PC-3 (cell line): ENCODE data around the gene PCDH9. TPM values are rescaled to one million over a fixed set of nuclear protein-coding genes. Genes with fewer than 3 reads are reported as not detected.

Source experiments
- ATAC-seq: fragments of 200-7000 bp; cut with Tn5 transposase; 2 replicates; pipeline ENCODE4 v1.9.1; 2020; ENCODE audit warnings: mild to moderate bottlenecking, moderate library complexity
- BruUV-seq: library from RNA; stranded (reverse); fragments of 400-500 nt; replicated peaks from 2 replicates; lab custom pipeline; 2021; lab: Mats Ljungman, UMichigan
- CTCF ChIA-PET: fragments of 300-600 bp; sonication (Branson Sonifier 250); formaldehyde crosslinking; loops from one replicate; lab custom pipeline; 2022; ENCODE audit warnings: antibody characterized with exemption; lab: Charles Lee
- POLR2A ChIA-PET: fragments of 300-600 bp; sonication (Branson Sonifier 250); formaldehyde crosslinking; loops from one replicate; lab custom pipeline; 2022; ENCODE audit warnings: antibody characterized with exemption; ENCODE audit not compliant: unreplicated experiment; lab: Charles Lee
- DNase-seq: peaks from one replicate; pipeline ENCODE4 v3.0.0-alpha.2; 2015
- H2AFZ ChIP-seq: fragments of 300-600 bp; sonication (generic); 2 replicates; pipeline ENCODE4 v1.6.0; 2016; ENCODE audit warnings: antibody characterized with exemption, low read length
- H3F3A ChIP-seq: fragments of 300-600 bp; sonication (generic); one replicate; pipeline ENCODE4 v1.6.0; 2017; ENCODE audit warnings: antibody characterized with exemption, low read length, control low read depth, mild to moderate bottlenecking; ENCODE audit not compliant: unreplicated experiment
- H3K27ac ChIP-seq: fragments of 300-600 bp; sonication (generic); 2 replicates; pipeline ENCODE4 v1.5.1; 2016; ENCODE audit warnings: mild to moderate bottlenecking, low read length
- H3K27me3 ChIP-seq: fragments of 300-600 bp; sonication (generic); 2 replicates; pipeline ENCODE4 v1.6.1; 2016; ENCODE audit warnings: low read length, mixed read lengths
- H3K36me3 ChIP-seq: fragments of 300-600 bp; sonication (generic); 2 replicates; pipeline ENCODE4 v1.6.1; 2016; ENCODE audit warnings: low read depth, mixed run types, low read length, mixed read lengths
- H3K4me1 ChIP-seq: fragments of 300-600 bp; sonication (generic); 2 replicates; pipeline ENCODE4 v1.5.1; 2016; ENCODE audit warnings: low read length; ENCODE audit not compliant: insufficient read depth
- H3K4me2 ChIP-seq: fragments of 300-600 bp; sonication (generic); 2 replicates; pipeline ENCODE4 v1.6.0; 2016; ENCODE audit warnings: low read length
- H3K4me3 ChIP-seq: fragments of 300-600 bp; sonication (generic); 2 replicates; pipeline ENCODE4 v1.5.1; 2016; ENCODE audit warnings: mild to moderate bottlenecking, low read length, mixed read lengths
- H3K79me2 ChIP-seq: fragments of 300-600 bp; sonication (generic); 2 replicates; pipeline ENCODE4 v1.6.1; 2017; ENCODE audit warnings: low read length, mixed read lengths
- H3K9ac ChIP-seq: fragments of 300-600 bp; sonication (generic); 2 replicates; pipeline ENCODE4 v1.6.0; 2016; ENCODE audit warnings: mild to moderate bottlenecking, low read length
- H3K9me2 ChIP-seq: fragments of 300-600 bp; sonication (generic); replicated peaks from 2 replicates; pipeline ENCODE4 v1.6.1; 2016; ENCODE audit warnings: mixed run types, low read length, mixed read lengths
- H3K9me3 ChIP-seq: fragments of 300-600 bp; sonication (generic); 2 replicates; pipeline ENCODE4 v1.6.1; 2016; ENCODE audit warnings: low read length, mixed read lengths
- H4K20me1 ChIP-seq: fragments of 300-600 bp; sonication (generic); 2 replicates; pipeline ENCODE4 v1.6.1; 2016; ENCODE audit warnings: low read length, mixed read lengths
- EZH2 ChIP-seq: fragments of 300-600 bp; sonication (generic); IDR thresholded peaks from one replicate; pipeline ENCODE4 v1.6.1; 2017; ENCODE audit warnings: antibody characterized with exemption, mild to moderate bottlenecking, low read length; ENCODE audit not compliant: unreplicated experiment
- EZH2phosphoT487 ChIP-seq: fragments of 300-600 bp; sonication (generic); IDR thresholded peaks from 2 replicates; pipeline ENCODE4 v1.6.1; 2018; ENCODE audit warnings: mild to moderate bottlenecking, antibody characterized with exemption, low read length, borderline replicate concordance
- intact Hi-C: fragments of 100-400 bp; cut with micrococcal nuclease; formaldehyde crosslinking; loops from 2 replicates; pipeline ENCODE4 v1.9.0; 2023
- total RNA-seq: library from RNA; depleted of rRNA; stranded (reverse); fragments of >200 nt; gene quantifications from 2 replicates; pipeline ENCODE4 v1.2.3, GENCODE V29; 2014
- TF ChIP-seq, protein P1 (sequence below): fragments of 300-600 bp; sonication (generic); conservative IDR thresholded peaks from 2 replicates; pipeline ENCODE4 v1.5.1; 2017; ENCODE audit warnings: antibody characterized with exemption, low read depth, mild to moderate bottlenecking, low read length

Gene PCDH9
- total RNA-seq, 1 experiment from 2014 or later: 0.98 TPM

DNA sequence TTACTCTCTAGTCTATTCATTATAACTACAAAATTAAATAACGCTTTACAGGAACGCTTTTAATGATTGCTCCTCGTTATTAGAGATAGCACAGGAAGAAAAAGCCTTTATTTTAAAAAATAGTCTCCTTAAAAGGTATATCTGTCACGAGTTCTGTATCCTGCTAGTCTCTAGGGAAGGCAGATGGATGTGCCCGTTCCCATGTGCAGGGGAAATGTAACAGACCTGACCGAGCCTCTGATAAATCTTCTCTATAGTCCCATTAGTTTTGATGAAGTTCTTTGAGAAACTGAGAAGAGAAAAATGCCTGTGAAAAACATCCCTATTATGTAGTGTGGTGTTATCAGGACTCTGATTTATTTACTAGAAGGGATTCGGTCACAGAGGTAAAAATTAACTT is 226.4 kb downstream of the PCDH9 start:
- no peaks in the 10 kb centered on the region for H3K4me1 ChIP-seq
- H3F3A ChIP-seq: no peaks in the 10 kb centered on the region
- intact Hi-C loops: no loop called here
- TF ChIP-seq, protein P1, sequence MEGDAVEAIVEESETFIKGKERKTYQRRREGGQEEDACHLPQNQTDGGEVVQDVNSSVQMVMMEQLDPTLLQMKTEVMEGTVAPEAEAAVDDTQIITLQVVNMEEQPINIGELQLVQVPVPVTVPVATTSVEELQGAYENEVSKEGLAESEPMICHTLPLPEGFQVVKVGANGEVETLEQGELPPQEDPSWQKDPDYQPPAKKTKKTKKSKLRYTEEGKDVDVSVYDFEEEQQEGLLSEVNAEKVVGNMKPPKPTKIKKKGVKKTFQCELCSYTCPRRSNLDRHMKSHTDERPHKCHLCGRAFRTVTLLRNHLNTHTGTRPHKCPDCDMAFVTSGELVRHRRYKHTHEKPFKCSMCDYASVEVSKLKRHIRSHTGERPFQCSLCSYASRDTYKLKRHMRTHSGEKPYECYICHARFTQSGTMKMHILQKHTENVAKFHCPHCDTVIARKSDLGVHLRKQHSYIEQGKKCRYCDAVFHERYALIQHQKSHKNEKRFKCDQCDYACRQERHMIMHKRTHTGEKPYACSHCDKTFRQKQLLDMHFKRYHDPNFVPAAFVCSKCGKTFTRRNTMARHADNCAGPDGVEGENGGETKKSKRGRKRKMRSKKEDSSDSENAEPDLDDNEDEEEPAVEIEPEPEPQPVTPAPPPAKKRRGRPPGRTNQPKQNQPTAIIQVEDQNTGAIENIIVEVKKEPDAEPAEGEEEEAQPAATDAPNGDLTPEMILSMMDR: no peak
- H3K36me3 ChIP-seq: no peaks in the 10 kb centered on the region
- no peak overlapping the region for H2AFZ ChIP-seq
- POLR2A ChIA-PET: no interaction called here
- CTCF ChIA-PET: no interaction called here
- H3K27me3 ChIP-seq: no peaks in the 10 kb centered on the region
- H3K4me2 ChIP-seq: no peak overlapping the region
- H3K9me2 ChIP-seq: no peaks in the 10 kb centered on the region
- BruUV-seq: no TSS peak
- H3K9ac ChIP-seq: no peak overlapping the region
- H3K9me3 ChIP-seq: no peaks in the 10 kb centered on the region
- no peak overlapping the region for H3K27ac ChIP-seq
- no peaks in the 10 kb centered on the region for H4K20me1 ChIP-seq
- no peak for ATAC-seq
- no peak for DNase-seq
- no peak overlapping the region for H3K4me3 ChIP-seq
- H3K79me2 ChIP-seq: no peaks in the 10 kb centered on the region

DNA sequence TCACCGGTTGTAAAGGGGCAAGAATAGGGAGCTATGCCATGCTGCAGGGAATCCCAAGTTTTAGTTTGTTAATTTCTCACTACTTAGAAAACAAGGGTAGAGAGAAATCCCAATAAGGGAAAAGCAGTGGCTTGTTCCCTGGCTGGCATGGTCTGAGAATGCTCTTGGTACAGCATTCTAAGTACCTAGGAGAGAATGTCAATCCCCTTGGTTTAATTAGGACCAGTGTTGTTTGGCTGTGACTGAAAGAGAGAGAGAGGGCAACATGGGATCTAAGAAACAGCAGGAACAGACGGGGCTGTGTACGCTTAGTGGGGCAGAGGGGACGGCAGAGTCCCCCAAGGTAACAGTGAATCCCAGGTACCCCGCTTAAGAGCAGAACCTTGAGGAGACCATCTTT is 228.8 kb downstream of the PCDH9 start:
- Histone ChIP-seq H3K4me1 (no peaks in the 10 kb centered on the region), H3K36me3 (no peaks in the 10 kb centered on the region), H2AFZ (no peak overlapping the region), H3K79me2 (no peaks in the 10 kb centered on the region), H3K4me3 (no peak overlapping the region), H3K9ac (no peak overlapping the region), H3K27ac (no peak overlapping the region), H3F3A (no peaks in the 10 kb centered on the region), H3K9me3 (no peaks in the 10 kb centered on the region), H3K4me2 (no peak overlapping the region), H3K9me2 (no peaks in the 10 kb centered on the region), H3K27me3 (no peaks in the 10 kb centered on the region), H4K20me1 (no peaks in the 10 kb centered on the region)
- intact Hi-C loops: no loop called here
- ChIA-PET CTCF (interaction anchor here (0.6 kb wide), 1 partner anchor 455 kb away, joined by 3 read pairs; no protein-coding TSS in a partner anchor), POLR2A (no interaction called here)
- TF ChIP-seq, protein P1: no peak
- no peak for TF ChIP-seq EZH2phosphoT487
- no peak for TF ChIP-seq EZH2
- no TSS peak for BruUV-seq
- ATAC-seq (no peak), DNase-seq (no peak)

DNA sequence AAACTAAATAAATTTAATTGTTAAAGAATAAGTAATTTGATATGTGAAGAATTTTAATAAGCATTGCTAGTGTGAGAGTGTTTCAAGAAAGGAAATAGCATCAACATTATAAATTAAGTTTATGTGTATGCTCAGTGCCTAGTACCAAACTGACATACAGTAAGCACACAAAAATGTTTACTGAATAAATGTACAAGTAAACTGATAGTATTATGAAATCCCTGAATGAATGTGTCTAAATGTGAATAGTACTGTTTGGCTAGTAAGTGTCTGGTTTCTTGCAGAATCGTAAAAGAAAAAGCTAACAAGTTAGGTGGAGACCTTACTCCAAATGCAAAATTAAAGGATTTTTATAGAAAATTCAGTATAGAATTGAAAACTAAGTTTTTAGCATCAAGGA is 233.6 kb downstream of the PCDH9 start:
- no peaks in the 10 kb centered on the region for H3K27me3 ChIP-seq
- no peaks in the 10 kb centered on the region for H3K4me1 ChIP-seq
- POLR2A ChIA-PET: interaction anchor here (0.5 kb wide), 1 partner anchor 173 kb away, joined by 3 read pairs; no protein-coding TSS in a partner anchor
- intact Hi-C loops: loop anchor here (10.0 kb wide), 1 partner anchor 228 kb away; no protein-coding TSS in a partner anchor
- TF ChIP-seq EZH2phosphoT487 (no peak), EZH2 (no peak)
- TF ChIP-seq, protein P1: no peak
- H3K4me2 ChIP-seq: no peak overlapping the region
- no peaks in the 10 kb centered on the region for H3K9me3 ChIP-seq
- no peak overlapping the region for H3K9ac ChIP-seq
- CTCF ChIA-PET: no interaction called here
- H3K9me2 ChIP-seq: no peaks in the 10 kb centered on the region
- H3K36me3 ChIP-seq: no peaks in the 10 kb centered on the region
- no peak overlapping the region for H2AFZ ChIP-seq
- H3K4me3 ChIP-seq: no peak overlapping the region
- H3F3A ChIP-seq: no peaks in the 10 kb centered on the region
- no peaks in the 10 kb centered on the region for H3K79me2 ChIP-seq
- DNase-seq: peak; percentile 15
- no TSS peak for BruUV-seq
- H4K20me1 ChIP-seq: no peaks in the 10 kb centered on the region
- H3K27ac ChIP-seq: peak overlapping the region; percentile 16; the same call in 1 of the 2 replicates
- ATAC-seq: peak; percentile 90
